Right lobe of liver (tissue), 4 donors: ENCODE measurements around the gene SRC.

Experiments used
- POLR2A ChIP-seq: fragments of 450-650 bp; IDR thresholded peaks from one replicate; pipeline ENCODE4 v1.6.1; 2017; ENCODE audit warnings: antibody characterized with exemption, mild to moderate bottlenecking
- TF ChIP-seq, protein P1 (sequence below), 4 donors: fragments of 200-600 bp in 3 of 4; fragments of 450-650 bp in 1 of 4; IDR thresholded peaks; one replicate each; pipeline versions ENCODE4 v1.5.1 to v1.8.0; 2016 to 2022; ENCODE audit warnings: antibody characterized with exemption in 4 of 4, mild to moderate bottlenecking in 2 of 4
- donor health status: DM: no; HTN: no; CAD: no.
- donor health status: DM: no; HTN: no; CAD: no.
- donor health status: DM: no; HTN: yes; CAD: no.

DNA sequence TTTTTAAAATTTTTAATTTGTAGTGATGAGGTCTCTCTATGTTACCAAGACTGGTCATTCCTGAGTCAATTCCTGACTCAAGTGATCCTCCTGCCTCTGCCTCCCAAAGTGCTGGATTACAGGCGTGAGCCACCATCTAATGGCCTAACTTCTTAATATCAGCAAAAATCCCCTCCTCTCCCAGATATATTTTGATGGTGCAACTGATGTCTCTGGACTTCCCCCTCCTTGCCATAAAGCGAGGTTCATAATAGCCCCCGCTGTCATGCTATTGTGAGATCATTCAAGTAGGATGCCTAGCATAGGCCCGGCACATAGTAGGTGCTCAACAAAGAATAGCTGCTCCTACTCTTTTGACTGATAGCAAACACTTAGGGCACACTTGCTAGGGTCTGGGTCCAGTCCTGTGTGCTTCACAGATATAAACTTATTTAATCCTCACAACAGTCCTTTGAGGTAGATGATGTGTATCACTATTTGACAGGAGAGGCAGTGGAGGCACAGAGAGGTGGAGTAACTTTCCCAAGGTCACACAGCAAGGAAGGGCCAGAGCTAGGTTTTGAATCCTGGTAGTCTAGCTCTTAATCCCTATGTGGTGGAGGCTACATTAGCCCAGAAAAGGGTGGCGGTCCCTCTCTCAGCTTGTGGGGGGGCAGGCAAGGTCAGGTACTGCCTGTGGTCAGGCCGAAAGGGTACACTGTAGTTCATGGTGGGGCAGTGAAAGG lies 14.6 kb downstream of the SRC start:
- TF ChIP-seq, protein P1, sequence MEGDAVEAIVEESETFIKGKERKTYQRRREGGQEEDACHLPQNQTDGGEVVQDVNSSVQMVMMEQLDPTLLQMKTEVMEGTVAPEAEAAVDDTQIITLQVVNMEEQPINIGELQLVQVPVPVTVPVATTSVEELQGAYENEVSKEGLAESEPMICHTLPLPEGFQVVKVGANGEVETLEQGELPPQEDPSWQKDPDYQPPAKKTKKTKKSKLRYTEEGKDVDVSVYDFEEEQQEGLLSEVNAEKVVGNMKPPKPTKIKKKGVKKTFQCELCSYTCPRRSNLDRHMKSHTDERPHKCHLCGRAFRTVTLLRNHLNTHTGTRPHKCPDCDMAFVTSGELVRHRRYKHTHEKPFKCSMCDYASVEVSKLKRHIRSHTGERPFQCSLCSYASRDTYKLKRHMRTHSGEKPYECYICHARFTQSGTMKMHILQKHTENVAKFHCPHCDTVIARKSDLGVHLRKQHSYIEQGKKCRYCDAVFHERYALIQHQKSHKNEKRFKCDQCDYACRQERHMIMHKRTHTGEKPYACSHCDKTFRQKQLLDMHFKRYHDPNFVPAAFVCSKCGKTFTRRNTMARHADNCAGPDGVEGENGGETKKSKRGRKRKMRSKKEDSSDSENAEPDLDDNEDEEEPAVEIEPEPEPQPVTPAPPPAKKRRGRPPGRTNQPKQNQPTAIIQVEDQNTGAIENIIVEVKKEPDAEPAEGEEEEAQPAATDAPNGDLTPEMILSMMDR (IDR thresholded peaks at IDR 0.05): no peak
- TF ChIP-seq POLR2A: no peak
